ENCODE results near the gene CERS1.

The CERS1 gene

GRCh38 chr19:18840288-18841267, 55.4 kb downstream of the CERS1 start:
- ATAC-seq = no peak
- TF ChIP-seq PPARA (CRISPR knock-in tag; IDR thresholded peaks at IDR 0.05; ENCODE audit: borderline replicate concordance) = no peak
- no peak for TF ChIP-seq TOX (CRISPR knock-in tag; IDR thresholded peaks at IDR 0.05; ENCODE audit: borderline replicate concordance)
- no peak for TF ChIP-seq ZNF8 (CRISPR knock-in tag; IDR thresholded peaks at IDR 0.05)
- no peak for TF ChIP-seq BACH2 (CRISPR knock-in tag; IDR thresholded peaks at IDR 0.05; ENCODE audit: borderline replicate concordance)
- no peak for TF ChIP-seq ZFP30 (CRISPR knock-in tag; IDR thresholded peaks at IDR 0.05)
- no peak for TF ChIP-seq RARB (CRISPR knock-in tag; IDR thresholded peaks at IDR 0.05)
- no peak for TF ChIP-seq CSDC2 (CRISPR knock-in tag; IDR thresholded peaks at IDR 0.05)
- no peak for TF ChIP-seq ISL1 (CRISPR knock-in tag; IDR thresholded peaks at IDR 0.05)
- no peak for TF ChIP-seq ESRRG (CRISPR knock-in tag; IDR thresholded peaks at IDR 0.05)
- no peak for TF ChIP-seq OSR1 (CRISPR knock-in tag; IDR thresholded peaks at IDR 0.05)
- TF ChIP-seq CSRNP3 (CRISPR knock-in tag; IDR thresholded peaks at IDR 0.05) = no peak

GRCh38 chr19:18839465-18840287, 56.3 kb downstream of the CERS1 start:
- ATAC-seq = no peak
- TF ChIP-seq ZNF565 (CRISPR knock-in tag; conservative IDR thresholded peaks at IDR 0.05; ENCODE audit: low read depth) (no peak), CREB5 (CRISPR knock-in tag; IDR thresholded peaks at IDR 0.05; ENCODE audit: low read depth) (no peak), ZFP30 (CRISPR knock-in tag; IDR thresholded peaks at IDR 0.05) (no peak), POU6F1 (CRISPR knock-in tag; IDR thresholded peaks at IDR 0.05; ENCODE audit: borderline replicate concordance, low read depth) (no peak), ISL1 (CRISPR knock-in tag; IDR thresholded peaks at IDR 0.05) (no peak), BACH2 (CRISPR knock-in tag; IDR thresholded peaks at IDR 0.05; ENCODE audit: borderline replicate concordance) (no peak), PATZ1 (CRISPR knock-in tag; IDR thresholded peaks at IDR 0.05; ENCODE audit: borderline replicate concordance) (no peak), CSRNP3 (CRISPR knock-in tag; IDR thresholded peaks at IDR 0.05) (no peak)

GRCh38 chr19:18834644-18834984, 61.3 kb downstream of the CERS1 start:
- no peak for TF ChIP-seq TOX (CRISPR knock-in tag; IDR thresholded peaks at IDR 0.05; ENCODE audit: borderline replicate concordance)
- TF ChIP-seq ZNF8 (CRISPR knock-in tag; IDR thresholded peaks at IDR 0.05) = no peak
- no peak for TF ChIP-seq CSDC2 (CRISPR knock-in tag; IDR thresholded peaks at IDR 0.05)
- no peak for TF ChIP-seq POU6F1 (CRISPR knock-in tag; IDR thresholded peaks at IDR 0.05; ENCODE audit: borderline replicate concordance, low read depth)
- no peak for TF ChIP-seq ZC3H10 (CRISPR knock-in tag; IDR thresholded peaks at IDR 0.05)
- no peak for ATAC-seq
